DND-41 (cell line): ENCODE results near the gene VPS52.
"Not testable (repeated sequence)": the region's sequence is repeated elsewhere in the genome, so short reads cannot be mapped to it uniquely, and the experiment has no call there.

Source experiments
- CTCF ChIP-seq: IDR thresholded peaks from 2 replicates; pipeline ENCODE4 v1.5.1; 2012; ENCODE audit warnings: borderline replicate concordance, low read length, moderate library complexity, mild to moderate bottlenecking; ENCODE audit not compliant: poor library complexity, severe bottlenecking; ENCODE audit errors: extremely low read depth
- EZH2 ChIP-seq: IDR thresholded peaks from 3 replicates; pipeline ENCODE4 v1.6.1; 2012; ENCODE audit warnings: borderline replicate concordance, low read depth, mild to moderate bottlenecking, moderate library complexity, low read length, inconsistent platforms; ENCODE audit not compliant: severe bottlenecking

- TF ChIP-seq CTCF, EZH2: not testable (repeated sequence)
Observed at GRCh38 chr6:33275795-33276580, 4.3 kb upstream of the VPS52 start.
